ENCODE results near the gene WDR27.

WDR27 gene

DNA sequence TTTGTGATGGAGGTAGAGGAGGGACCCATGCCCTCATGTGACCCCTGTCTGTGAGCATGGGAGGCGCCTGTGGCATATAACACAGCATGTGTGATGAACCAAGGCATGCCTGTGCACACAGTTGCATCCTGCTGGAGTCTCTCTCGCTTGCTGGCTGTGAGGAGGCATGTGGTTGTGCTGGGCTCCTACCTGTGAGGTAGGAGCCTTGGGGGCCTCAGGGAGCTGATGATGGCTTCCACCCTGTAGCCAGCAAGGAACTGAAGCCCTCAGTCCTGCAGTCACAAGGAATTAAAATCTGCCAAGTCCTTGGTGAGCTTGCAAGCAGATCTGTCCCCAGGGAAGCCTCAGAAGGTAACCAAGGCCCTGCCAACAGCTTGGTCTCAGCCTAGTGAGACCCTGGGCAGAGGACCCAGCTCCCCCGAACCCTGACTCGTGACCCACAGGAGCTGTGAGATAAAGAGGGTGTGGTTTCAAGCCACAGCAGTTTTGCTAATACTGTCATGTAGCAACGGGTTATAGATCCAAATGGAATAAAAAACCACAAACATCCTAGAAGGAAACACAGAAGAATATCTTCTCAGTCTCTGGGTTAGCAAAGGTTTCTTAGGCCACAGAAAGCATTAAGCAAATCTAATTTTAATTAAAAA lies 145.7 kb downstream of the WDR27 start:
- Histone ChIP-seq H4K20me1 (ENCODE audit: low read depth, low read length) (no peaks in the 10 kb centered on the region), H3K4me2 (ENCODE audit: low read depth, low read length, poor library complexity, severe bottlenecking) (peak overlapping the region; percentile 88), H3K4me3 (ENCODE audit: insufficient read depth, low read length, poor library complexity, severe bottlenecking) (peak overlapping the region; percentile 34), H3K9me3 (ENCODE audit: insufficient read depth, low read length) (no peaks in the 10 kb centered on the region), H2AFZ (ENCODE audit: low read depth, low read length, severe bottlenecking) (no peak overlapping the region), H3F3A (ENCODE audit: insufficient read depth) (peaks cover 13% of the 10 kb centered on the region), H3K79me2 (ENCODE audit: insufficient read depth, low read length) (no peaks in the 10 kb centered on the region), H3K36me3 (ENCODE audit: low read length) (peaks cover 4% of the 10 kb centered on the region; the same call in 1 of the 2 replicates), H3K27ac (ENCODE audit: low read depth, low read length) (peak overlapping the region; percentile 97), H3K27me3 (ENCODE audit: low read length) (no peaks in the 10 kb centered on the region), H3K9ac (ENCODE audit: low read length) (peak overlapping the region; percentile 39), H3K9me2 (replicated peaks; ENCODE audit: insufficient read depth, low read length) (no peaks in the 10 kb centered on the region)
- TF ChIP-seq, protein P1, sequence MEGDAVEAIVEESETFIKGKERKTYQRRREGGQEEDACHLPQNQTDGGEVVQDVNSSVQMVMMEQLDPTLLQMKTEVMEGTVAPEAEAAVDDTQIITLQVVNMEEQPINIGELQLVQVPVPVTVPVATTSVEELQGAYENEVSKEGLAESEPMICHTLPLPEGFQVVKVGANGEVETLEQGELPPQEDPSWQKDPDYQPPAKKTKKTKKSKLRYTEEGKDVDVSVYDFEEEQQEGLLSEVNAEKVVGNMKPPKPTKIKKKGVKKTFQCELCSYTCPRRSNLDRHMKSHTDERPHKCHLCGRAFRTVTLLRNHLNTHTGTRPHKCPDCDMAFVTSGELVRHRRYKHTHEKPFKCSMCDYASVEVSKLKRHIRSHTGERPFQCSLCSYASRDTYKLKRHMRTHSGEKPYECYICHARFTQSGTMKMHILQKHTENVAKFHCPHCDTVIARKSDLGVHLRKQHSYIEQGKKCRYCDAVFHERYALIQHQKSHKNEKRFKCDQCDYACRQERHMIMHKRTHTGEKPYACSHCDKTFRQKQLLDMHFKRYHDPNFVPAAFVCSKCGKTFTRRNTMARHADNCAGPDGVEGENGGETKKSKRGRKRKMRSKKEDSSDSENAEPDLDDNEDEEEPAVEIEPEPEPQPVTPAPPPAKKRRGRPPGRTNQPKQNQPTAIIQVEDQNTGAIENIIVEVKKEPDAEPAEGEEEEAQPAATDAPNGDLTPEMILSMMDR (IDR thresholded peaks at IDR 0.05; ENCODE audit: insufficient read depth, low read length, poor library complexity, severe bottlenecking) = no peak
- no peak for TF ChIP-seq EZH2phosphoT487 (conservative IDR thresholded peaks at IDR 0.05; ENCODE audit: low read length)

GRCh38 chr6:169545982-169546381 lies 155.8 kb downstream of the WDR27 start:
- Histone ChIP-seq H4K20me1 (ENCODE audit: low read depth, low read length) (no peaks in the 10 kb centered on the region), H3F3A (ENCODE audit: insufficient read depth) (0 out of 2 replicates have a peak, but pooled peaks cover 3% of the 10 kb centered on the region), H3K27me3 (ENCODE audit: low read length) (no peaks in the 10 kb centered on the region), H3K36me3 (ENCODE audit: low read length) (peaks cover 13% of the 10 kb centered on the region), H2AFZ (ENCODE audit: low read depth, low read length, severe bottlenecking) (no peak overlapping the region), H3K4me2 (ENCODE audit: low read depth, low read length, poor library complexity, severe bottlenecking) (no peak overlapping the region), H3K9me3 (ENCODE audit: insufficient read depth, low read length) (no peaks in the 10 kb centered on the region), H3K4me3 (ENCODE audit: insufficient read depth, low read length, poor library complexity, severe bottlenecking) (no peak overlapping the region), H3K9ac (ENCODE audit: low read length) (no peak overlapping the region), H3K9me2 (replicated peaks; ENCODE audit: insufficient read depth, low read length) (no peaks in the 10 kb centered on the region), H3K27ac (ENCODE audit: low read depth, low read length) (no peak overlapping the region), H3K79me2 (ENCODE audit: insufficient read depth, low read length) (no peaks in the 10 kb centered on the region)
- TF ChIP-seq, protein P1 (IDR thresholded peaks at IDR 0.05; ENCODE audit: insufficient read depth, low read length, poor library complexity, severe bottlenecking) = no peak
- no peak for TF ChIP-seq EZH2phosphoT487 (conservative IDR thresholded peaks at IDR 0.05; ENCODE audit: low read length)

- Histone ChIP-seq H3K27ac (ENCODE audit: low read depth, low read length) (no peak overlapping the region), H3K4me3 (ENCODE audit: insufficient read depth, low read length, poor library complexity, severe bottlenecking) (no peak overlapping the region), H3K36me3 (ENCODE audit: low read length) (peaks cover 13% of the 10 kb centered on the region), H3K9me3 (ENCODE audit: insufficient read depth, low read length) (no peaks in the 10 kb centered on the region), H3K79me2 (ENCODE audit: insufficient read depth, low read length) (no peaks in the 10 kb centered on the region), H3K27me3 (ENCODE audit: low read length) (no peaks in the 10 kb centered on the region), H3K9me2 (replicated peaks; ENCODE audit: insufficient read depth, low read length) (no peaks in the 10 kb centered on the region), H3K4me2 (ENCODE audit: low read depth, low read length, poor library complexity, severe bottlenecking) (no peak overlapping the region), H3F3A (ENCODE audit: insufficient read depth) (0 out of 2 replicates have a peak, but pooled peaks cover 3% of the 10 kb centered on the region), H3K9ac (ENCODE audit: low read length) (no peak overlapping the region), H4K20me1 (ENCODE audit: low read depth, low read length) (no peaks in the 10 kb centered on the region), H2AFZ (ENCODE audit: low read depth, low read length, severe bottlenecking) (no peak overlapping the region)
- no peak for TF ChIP-seq EZH2phosphoT487 (conservative IDR thresholded peaks at IDR 0.05; ENCODE audit: low read length)
- TF ChIP-seq, protein P1 (IDR thresholded peaks at IDR 0.05; ENCODE audit: insufficient read depth, low read length, poor library complexity, severe bottlenecking) = no peak
Measured at GRCh38 chr6:169543704-169544103, 158.1 kb downstream of the WDR27 start.
